ENCODE measurements around the gene VAC14.

DNA sequence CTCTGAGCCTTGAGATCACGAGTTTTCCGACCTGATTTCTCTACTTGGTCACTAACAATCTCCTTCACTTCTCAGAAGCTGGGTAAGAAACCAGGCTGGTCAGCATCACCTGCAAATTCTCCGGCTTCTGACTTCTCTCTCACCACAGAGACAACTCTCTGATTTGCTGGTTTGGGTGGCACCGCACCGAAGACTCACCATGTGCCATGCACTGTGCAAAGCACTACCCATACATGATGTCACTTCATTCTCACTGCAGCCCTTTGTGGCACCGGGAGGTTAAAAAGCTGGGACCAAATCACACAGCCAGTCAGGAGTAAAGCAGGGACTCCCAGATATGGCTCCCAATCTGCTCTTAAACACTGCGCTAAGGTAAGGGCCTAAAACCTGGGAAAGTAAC is 647 bp downstream of the VAC14 start:
- TF ChIP-seq CTCF (conservative IDR thresholded peaks at IDR 0.05; ENCODE audit: low read depth in 2 of 2), result no peak
- TF ChIP-seq EZH2 (IDR thresholded peaks at IDR 0.05; ENCODE audit: low read depth, unreplicated experiment), result no peak
- TF ChIP-seq JUNB (IDR thresholded peaks at IDR 0.05; ENCODE audit: unreplicated experiment), result no peak
- TF ChIP-seq POLR2AphosphoS5 (IDR thresholded peaks at IDR 0.05; ENCODE audit: low read depth), result no peak
- TF ChIP-seq CREB1 (CRISPR knock-in tag; IDR thresholded peaks at IDR 0.05; ENCODE audit: low read depth), result no peak
- no peak for TF ChIP-seq REST (IDR thresholded peaks at IDR 0.05; ENCODE audit: unreplicated experiment)
- no peak for TF ChIP-seq EZH2phosphoT487 (IDR thresholded peaks at IDR 0.05; ENCODE audit: unreplicated experiment)
- no peak for TF ChIP-seq STAT1 (IDR thresholded peaks at IDR 0.05; ENCODE audit: unreplicated experiment)
- TF ChIP-seq ZNF114 (CRISPR knock-in tag; IDR thresholded peaks at IDR 0.05), result no peak
- no peak for TF ChIP-seq ZNF462 (CRISPR knock-in tag; IDR thresholded peaks at IDR 0.05)

Measured in GM23338 (cell line).